Natural killer cell (primary cell): Measurements from ENCODE around the gene PITX2. TPM values are rescaled to one million over a fixed set of nuclear protein-coding genes. Genes with fewer than 3 reads are reported as not detected.
A peak's percentile ranks its signal among the peaks of the same experiment; 100 is the strongest.

ENCODE experiments used
- ATAC-seq, 3 donors: fragments of 150-1000 bp in 2 of 3; fragments of 200-7000 bp in 1 of 3; cut with Tn5 transposase; 1 replicate in 1 of 3; 2 replicates in 2 of 3; pipeline ENCODE4 v1.10.0; 2021; ENCODE audit warnings: mild to moderate bottlenecking in 2 of 3, moderate library complexity in 2 of 3
- DNase-seq, 2 donors: peaks; one replicate each; pipeline versions ENCODE4 v3.0.0 to v3.0.0-alpha.2; 2013 to 2021; ENCODE audit warnings: mixed read lengths in 1 of 2
- H3K27ac ChIP-seq: one replicate; pipeline ENCODE4 v1.5.1; 2013; ENCODE audit warnings: mild to moderate bottlenecking, low read length
- H3K27me3 ChIP-seq: one replicate; pipeline ENCODE4 v1.6.1; 2013; ENCODE audit warnings: low read length; ENCODE audit not compliant: control insufficient read depth, insufficient read depth
- H3K36me3 ChIP-seq: one replicate; pipeline ENCODE4 v1.6.1; 2013; ENCODE audit warnings: low read length; ENCODE audit not compliant: control insufficient read depth, insufficient read depth
- H3K4me1 ChIP-seq: one replicate; pipeline ENCODE4 v1.6.1; 2013; ENCODE audit warnings: low read length; ENCODE audit not compliant: control insufficient read depth, insufficient read depth
- H3K4me3 ChIP-seq: one replicate; pipeline ENCODE4 v1.5.1; 2013; ENCODE audit warnings: low read length
- H3K9me3 ChIP-seq: one replicate; pipeline ENCODE4 v1.6.1; 2013; ENCODE audit warnings: low read length; ENCODE audit not compliant: control insufficient read depth, insufficient read depth
- H3K27ac Mint-ChIP-seq, 2 donors: one replicate each; pipeline ENCODE4 v1.8.0; 2022; ENCODE audit warnings: mild to moderate bottlenecking in 2 of 2, mixed read lengths in 2 of 2, moderate library complexity in 1 of 2
- H3K27me3 Mint-ChIP-seq, 2 donors: one replicate each; pipeline ENCODE4 v1.8.0; 2022; ENCODE audit warnings: low read depth in 2 of 2, mixed read lengths in 2 of 2
- H3K36me3 Mint-ChIP-seq: one replicate; pipeline ENCODE4 v1.8.0; 2022; ENCODE audit warnings: mixed read lengths
- H3K4me1 Mint-ChIP-seq, 2 donors: one replicate each; pipeline ENCODE4 v1.8.0; 2022; ENCODE audit warnings: mixed read lengths in 2 of 2
- H3K4me3 Mint-ChIP-seq: one replicate; pipeline ENCODE4 v1.8.0; 2022; ENCODE audit warnings: mild to moderate bottlenecking, moderate library complexity, mixed read lengths
- H3K9me3 Mint-ChIP-seq, 2 donors: one replicate each; pipeline ENCODE4 v1.8.0; 2022; ENCODE audit warnings: mixed read lengths in 2 of 2
- CTCF ChIP-seq: fragments of 200-600 bp; IDR thresholded peaks from one replicate; pipeline ENCODE4 v1.8.0; 2022; ENCODE audit warnings: antibody characterized with exemption
- WGBS: methylation state at CpG from one replicate; pipeline ENCODE4 v1.1.7; 2013; ENCODE audit warnings: missing lambda C conversion rate; ENCODE audit not compliant: insufficient coverage; 5-methylcytosine and 5-hydroxymethylcytosine counted together
- intact Hi-C: fragments of 100-400 bp; cut with micrococcal nuclease; formaldehyde crosslinking; loops from one replicate; pipeline ENCODE4 v1.14.2; 2022
- total RNA-seq, 4 donors: library from RNA; stranded (reverse); fragments of 120-200 nt in 1 of 4; gene quantifications; one replicate each; pipeline versions ENCODE4 v1.2.3 to v1.2.4, GENCODE V29; 2013 to 2022

Gene PITX2
- total RNA-seq, result not detected
- not detected for total RNA-seq (2013)

GRCh38 chr4:110622841-110623717, at the start of gene PITX2:
Gene PITX2, minus strand, starts transcription at chr4:110623077. Its CDS starts 617 bp downstream, at chr4:110622460.
- H3K4me1 Mint-ChIP-seq, result peaks cover 6 to 9% of the 10 kb centered on the region in 2 donors

GRCh38 chr4:110671679-110672078, 48.8 kb upstream of the PITX2 start:
- Mint-ChIP-seq H3K4me3 (no peak overlapping the region), H3K36me3 (no peaks in the 10 kb centered on the region), H3K4me1 (no peaks in the 10 kb centered on the region), H3K27me3 (peaks cover 5% of the 10 kb centered on the region in 2 donors), H3K27ac (no peak overlapping the region), H3K9me3 (peaks cover 2 to 3% of the 10 kb centered on the region in 2 donors)
- Histone ChIP-seq H3K27ac (no peak overlapping the region), H3K9me3 (no peaks in the 10 kb centered on the region), H3K4me3 (no peak overlapping the region), H3K27me3 (no peaks in the 10 kb centered on the region), H3K4me1 (no peaks in the 10 kb centered on the region), H3K36me3 (no peaks in the 10 kb centered on the region)
- DNase-seq (no peak), ATAC-seq (no peak)
- WGBS, result 93% methylated on average over 5 of the region's 5 CpGs
- TF ChIP-seq CTCF, result no peak
- intact Hi-C loops, result no loop called here

More at GRCh38 chr4:110622841-110623717, at the start of gene PITX2:
- intact Hi-C loops, result no loop called here
- Histone ChIP-seq H3K27me3 (peaks cover 74% of the 10 kb centered on the region), H3K4me1 (peaks cover 24% of the 10 kb centered on the region), H3K9me3 (peaks cover 13% of the 10 kb centered on the region), H3K4me3 (no peak within 1 kb of the TSS), H3K27ac (no peak within 1 kb of the TSS), H3K36me3 (no peaks in the 10 kb centered on the region)
- ATAC-seq (peak in 2 of 3 donors; percentile 42 to 72), DNase-seq (peak in 1 of 2 donors; percentile 15)
- Mint-ChIP-seq H3K9me3 (peaks cover 0 to 2% of the 10 kb centered on the region in 2 donors), H3K27ac (no peak within 1 kb of the TSS), H3K27me3 (peaks cover 75 to 79% of the 10 kb centered on the region in 2 donors), H3K36me3 (peaks cover 23% of the 10 kb centered on the region), H3K4me3 (peak within 1 kb of the TSS; percentile 72)
- 5% methylated on average over 55 of the region's 56 CpGs for WGBS
- no peak for TF ChIP-seq CTCF

GRCh38 chr4:110669663-110670062, 46.8 kb upstream of the PITX2 start:
- Histone ChIP-seq H3K4me3 (no peak overlapping the region), H3K9me3 (no peaks in the 10 kb centered on the region), H3K36me3 (no peaks in the 10 kb centered on the region), H3K4me1 (no peaks in the 10 kb centered on the region), H3K27ac (no peak overlapping the region), H3K27me3 (no peaks in the 10 kb centered on the region)
- H3K4me3 Mint-ChIP-seq, result no peak overlapping the region
- H3K27me3 Mint-ChIP-seq, result peaks cover 5% of the 10 kb centered on the region in 2 donors
- intact Hi-C loops, result no loop called here
- no peaks in the 10 kb centered on the region for H3K36me3 Mint-ChIP-seq
- peaks cover 2 to 3% of the 10 kb centered on the region in 2 donors for H3K9me3 Mint-ChIP-seq
- no peak for ATAC-seq
- no peak overlapping the region for H3K27ac Mint-ChIP-seq
- H3K4me1 Mint-ChIP-seq, result no peaks in the 10 kb centered on the region
- DNase-seq, result no peak
- no peak for TF ChIP-seq CTCF
